Adrenal gland (tissue), 5 donors: ENCODE measurements around the gene GPBAR1.

Experiments used
- CTCF ChIP-seq, 6 experiments: fragments of 450-650 bp in 4 of 6; fragments of 200-600 bp in 2 of 6; sonication (generic) in 1 of 6; IDR thresholded peaks; 1 replicate in 5 of 6; 2 replicates in 1 of 6; pipeline versions ENCODE4 v1.5.1 to v1.8.0; 2016 to 2021; ENCODE audit warnings: antibody characterized with exemption in 6 of 6, mild to moderate bottlenecking in 2 of 6, moderate library complexity in 1 of 6
- POLR2A ChIP-seq, 2 donors: fragments of 450-650 bp; IDR thresholded peaks; one replicate each; pipeline ENCODE4 v1.6.1; 2017; ENCODE audit warnings: antibody characterized with exemption in 2 of 2, mild to moderate bottlenecking in 2 of 2, moderate library complexity in 1 of 2
- donor health status: DM: no; HTN: no; CAD: no.

- TF ChIP-seq CTCF (IDR thresholded peaks at IDR 0.05) (no peak), POLR2A (IDR thresholded peaks at IDR 0.05) (no peak)
Measured at GRCh38 chr2:218276986-218277755, 16.4 kb downstream of the GPBAR1 start.
